ENCODE measurements around the gene ACVR2A. TPM values are rescaled to one million over a fixed set of nuclear protein-coding genes. Genes with fewer than 3 reads are reported as not detected.

ACVR2A gene
- total and polyA plus RNA-seq, 3 donors from 2014 or later: 11.4 to 38.3 (median 21.6) TPM

- no peak for DNase-seq
- Histone ChIP-seq H3K27ac (no peak overlapping the region), H3K36me3 (ENCODE audit: low read depth, missing control alignments) (no peaks in the 10 kb centered on the region), H3K27me3 (no peaks in the 10 kb centered on the region), H3K9me3 (no peaks in the 10 kb centered on the region), H3K4me1 (no peaks in the 10 kb centered on the region), H3K4me3 (no peak overlapping the region)
- WGBS, 2 donors: 44 to 46% methylated on average over 3 of the region's 3 CpGs
- peak; percentile 68 to 83 (median 77) for TF ChIP-seq CTCF (IDR thresholded peaks at IDR 0.05)
- no peak for TF ChIP-seq POLR2A (IDR thresholded peaks at IDR 0.05)
- intact Hi-C loops (cut with DNase I; ENCODE audit: low total_unique reads): no loop called here
Measured at GRCh38 chr2:147937744-147938349, 93.0 kb downstream of the ACVR2A start.

- Histone ChIP-seq H3K27ac (peak overlapping the region in 1 of 2 donors; percentile 3), H3K36me3 (ENCODE audit: low read depth, missing control alignments) (no peaks in the 10 kb centered on the region), H3K4me1 (no peaks in the 10 kb centered on the region), H3K9me3 (no peaks in the 10 kb centered on the region), H3K27me3 (no peaks in the 10 kb centered on the region), H3K4me3 (no peak overlapping the region)
- WGBS, 2 donors: 51 to 64% methylated on average over 1 of the region's 1 CpG
- intact Hi-C loops (cut with DNase I; ENCODE audit: low total_unique reads): no loop called here
- no peak for DNase-seq
- TF ChIP-seq POLR2A (IDR thresholded peaks at IDR 0.05): no peak
- no peak for TF ChIP-seq CTCF (IDR thresholded peaks at IDR 0.05)
Measured at GRCh38 chr2:147939313-147939712, 94.5 kb downstream of the ACVR2A start.

GRCh38 chr2:147945660-147946059 lies 100.8 kb downstream of the ACVR2A start:
- Histone ChIP-seq H3K27me3 (no peaks in the 10 kb centered on the region), H3K36me3 (ENCODE audit: low read depth, missing control alignments) (no peaks in the 10 kb centered on the region), H3K4me1 (no peaks in the 10 kb centered on the region), H3K27ac (no peak overlapping the region), H3K4me3 (no peak overlapping the region), H3K9me3 (no peaks in the 10 kb centered on the region)
- no peak for DNase-seq
- intact Hi-C loops (cut with DNase I; ENCODE audit: low total_unique reads): no loop called here
- WGBS, 2 donors: 50 to 67% methylated on average over 1 of the region's 1 CpG
- TF ChIP-seq POLR2A (IDR thresholded peaks at IDR 0.05) (no peak), CTCF (IDR thresholded peaks at IDR 0.05) (no peak)

- no peak overlapping the region for H3K4me3 ChIP-seq
- H3K4me1 ChIP-seq: no peaks in the 10 kb centered on the region
- TF ChIP-seq POLR2A (IDR thresholded peaks at IDR 0.05) (no peak), CTCF (IDR thresholded peaks at IDR 0.05) (no peak)
- H3K36me3 ChIP-seq (ENCODE audit: low read depth, missing control alignments): no peaks in the 10 kb centered on the region
- intact Hi-C loops (cut with DNase I; ENCODE audit: low total_unique reads): no loop called here
- no peak for DNase-seq
- H3K27ac ChIP-seq: no peak overlapping the region
- H3K27me3 ChIP-seq: no peaks in the 10 kb centered on the region
- H3K9me3 ChIP-seq: no peaks in the 10 kb centered on the region
Measured at GRCh38 chr2:147952118-147952517, 107.3 kb downstream of the ACVR2A start.

GRCh38 chr2:147968571-147968970 lies 123.7 kb downstream of the ACVR2A start:
- no peaks in the 10 kb centered on the region for H3K4me1 ChIP-seq
- intact Hi-C loops (cut with DNase I; ENCODE audit: low total_unique reads): no loop called here
- no peak for DNase-seq
- H3K27ac ChIP-seq: no peak overlapping the region
- H3K9me3 ChIP-seq: no peaks in the 10 kb centered on the region
- TF ChIP-seq CTCF (IDR thresholded peaks at IDR 0.05): no peak
- TF ChIP-seq POLR2A (IDR thresholded peaks at IDR 0.05): no peak
- 95 to 98% methylated on average over 2 of the region's 2 CpGs for WGBS, 2 donors
- H3K4me3 ChIP-seq: no peak overlapping the region
- H3K27me3 ChIP-seq: no peaks in the 10 kb centered on the region
- H3K36me3 ChIP-seq (ENCODE audit: low read depth, missing control alignments): no peaks in the 10 kb centered on the region

All from testis (tissue), 3 donors.